EH (cell line): Measurements from ENCODE around the gene ELFN2.

Experiments
- DNase-seq: peaks from one replicate; pipeline ENCODE4 v3.0.0-alpha.2; 2015; ENCODE audit warnings: low read depth

The ELFN2 gene

GRCh38 chr22:37427711-37428635 is 694 bp upstream of the ELFN2 start:
- DNase-seq: no peak

DNA sequence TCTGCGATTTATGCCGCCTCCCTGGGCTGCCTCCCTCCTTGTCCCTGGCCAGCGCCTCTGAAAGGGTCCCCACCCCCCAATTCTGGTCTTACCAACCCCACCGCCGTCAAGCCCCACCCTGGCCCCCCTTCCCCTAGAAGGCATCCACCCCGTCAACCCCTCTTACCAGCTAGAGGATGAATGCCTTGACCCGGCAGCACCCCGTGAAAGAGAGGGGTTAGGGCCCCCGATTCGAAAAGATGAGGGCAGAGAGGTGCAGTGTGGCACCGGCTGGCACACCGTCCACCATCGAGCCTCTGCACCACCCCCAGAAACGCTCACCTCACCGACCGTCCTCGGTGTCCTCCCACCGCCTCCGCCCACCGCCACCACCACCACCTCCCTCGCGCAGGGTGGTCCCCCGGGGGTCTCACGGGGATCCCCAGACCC is 559 bp downstream of the ELFN2 start:
- no peak for DNase-seq

DNA sequence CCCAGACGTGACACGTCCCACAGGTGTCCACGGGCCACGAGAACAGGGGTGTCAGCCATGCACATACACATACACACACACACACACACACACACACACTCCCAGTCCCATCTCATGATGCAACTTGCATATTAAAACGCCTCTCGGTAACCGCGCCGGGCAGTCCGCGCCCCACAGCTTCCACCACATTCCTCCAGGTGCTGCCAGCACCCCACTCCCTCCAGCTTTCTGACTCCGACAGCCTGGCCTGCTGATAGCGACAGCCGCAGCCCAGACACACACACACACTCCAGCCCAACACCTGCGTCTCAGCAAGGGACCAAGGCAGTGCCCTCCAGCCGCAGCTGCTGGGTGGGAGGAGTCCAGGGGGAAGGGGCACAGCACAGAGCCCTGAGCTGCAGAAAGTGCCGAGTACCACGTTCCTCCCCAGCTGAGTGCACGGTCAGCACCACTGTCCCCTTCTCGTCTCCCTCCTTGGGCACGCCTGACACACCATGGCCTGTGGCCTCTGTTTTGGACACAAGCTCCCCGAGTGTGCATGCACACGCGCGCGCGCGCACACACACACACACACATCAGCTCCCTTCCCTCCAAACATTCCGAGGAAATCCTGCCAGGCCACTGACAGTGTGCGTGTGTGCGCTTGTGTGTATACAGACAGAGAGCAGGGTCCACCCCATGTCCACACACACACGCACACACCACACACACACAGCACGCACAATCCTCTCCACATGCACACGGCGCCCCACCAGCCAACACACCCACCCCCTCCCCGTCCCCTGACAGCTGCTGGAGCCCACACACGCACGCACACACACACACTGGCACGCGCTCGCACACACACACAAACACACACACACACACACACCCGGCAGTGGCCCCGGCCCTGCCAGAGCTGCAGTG is 1.2 kb downstream of the ELFN2 start:
- no peak for DNase-seq

DNA sequence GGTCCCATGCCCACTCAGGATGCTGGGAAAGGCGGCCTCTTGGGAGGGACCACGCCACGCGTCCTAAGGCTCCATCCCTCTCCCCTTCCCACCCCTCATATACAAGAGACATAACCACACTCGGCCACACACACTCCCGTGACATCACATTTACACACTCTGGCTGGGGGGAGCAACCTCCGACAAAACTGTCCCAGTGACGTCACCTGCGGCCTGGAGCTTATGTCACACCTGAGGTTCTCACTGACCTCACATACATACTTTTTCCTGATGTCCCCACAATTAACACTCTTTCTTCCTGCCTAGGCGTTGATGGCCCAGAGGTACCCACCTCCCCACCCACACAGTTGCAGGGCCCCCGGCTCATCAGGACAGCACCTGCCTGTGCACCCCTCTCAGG is 1.9 kb downstream of the ELFN2 start:
- DNase-seq: no peak

GRCh38 chr22:37423283-37423682 is 4.0 kb downstream of the ELFN2 start:
- DNase-seq: no peak

- DNase-seq: no peak
These were observed 5.8 kb downstream of the ELFN2 start for GRCh38 chr22:37421468-37421877.

DNA sequence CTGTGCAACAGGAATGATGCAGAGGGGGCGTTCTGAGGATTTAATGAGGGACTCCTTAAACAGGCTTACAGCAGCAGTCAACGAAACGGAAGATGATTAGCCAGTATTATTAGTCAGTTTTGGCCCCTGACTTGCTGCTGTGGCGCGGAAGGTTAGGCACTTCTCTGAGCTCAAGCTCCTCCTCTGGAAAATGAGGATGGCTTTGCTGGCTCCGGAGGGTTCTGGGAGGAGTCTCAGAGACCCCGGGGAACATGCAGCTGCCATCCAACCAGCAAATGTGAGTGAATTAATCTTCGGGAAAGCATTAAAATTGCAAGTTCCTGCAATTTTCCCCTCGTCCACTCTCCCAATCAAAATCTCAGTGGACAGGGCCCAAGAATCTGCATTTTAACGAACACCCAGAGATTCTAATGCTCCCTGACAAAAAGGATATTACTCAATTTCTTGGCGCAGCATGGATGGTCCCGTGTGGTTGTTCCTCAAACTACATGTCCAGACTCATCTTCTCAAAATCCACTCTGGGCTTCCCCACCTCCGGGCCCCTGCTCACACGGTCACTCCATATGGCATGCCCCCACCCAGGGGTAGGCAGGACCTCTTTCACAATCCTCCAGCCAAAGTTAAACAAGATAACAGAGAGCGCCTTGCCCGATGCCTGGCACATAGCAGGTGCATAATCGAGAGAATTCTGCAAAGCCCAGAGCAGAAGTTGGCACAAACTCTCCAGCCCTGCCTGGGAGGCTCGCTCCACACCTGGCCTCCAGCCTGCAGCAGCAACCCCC is 6.4 kb downstream of the ELFN2 start:
- no peak for DNase-seq

DNA sequence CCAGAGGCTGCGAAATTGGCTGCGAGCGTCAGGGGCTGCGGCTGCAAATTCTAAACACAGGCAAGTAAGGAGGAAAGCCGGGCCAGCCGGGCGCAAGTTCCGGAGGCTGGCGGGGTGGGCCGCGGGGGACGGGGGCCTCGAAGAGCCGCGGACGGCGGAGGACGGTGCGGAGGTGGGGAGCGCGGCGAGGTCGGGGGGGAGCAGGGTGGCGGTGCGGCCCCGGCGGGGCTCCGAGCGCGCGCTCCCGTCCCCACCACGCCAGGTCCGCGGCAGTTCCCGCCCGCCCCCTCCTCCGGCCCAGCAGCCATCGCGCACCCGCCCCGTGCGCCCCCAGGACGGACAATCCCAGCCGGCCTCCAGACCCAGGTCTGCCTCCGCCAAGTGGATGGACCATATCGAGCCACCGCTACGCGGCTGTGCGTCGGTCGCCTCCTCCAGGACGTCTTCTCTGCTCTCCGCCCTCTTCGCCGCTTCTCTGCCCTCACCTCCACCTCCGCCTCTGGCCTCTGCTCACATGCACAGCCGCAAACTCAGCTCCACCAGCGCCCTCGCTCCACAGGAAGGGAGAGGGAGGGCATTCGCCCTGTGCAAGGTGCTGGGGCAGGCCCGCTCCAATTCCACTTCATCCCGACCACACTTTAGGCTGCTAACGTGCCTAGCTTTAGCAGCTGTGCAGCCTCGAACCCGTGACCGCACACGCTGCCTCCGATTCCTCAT is 7.2 kb downstream of the ELFN2 start:
- DNase-seq: no peak

DNA sequence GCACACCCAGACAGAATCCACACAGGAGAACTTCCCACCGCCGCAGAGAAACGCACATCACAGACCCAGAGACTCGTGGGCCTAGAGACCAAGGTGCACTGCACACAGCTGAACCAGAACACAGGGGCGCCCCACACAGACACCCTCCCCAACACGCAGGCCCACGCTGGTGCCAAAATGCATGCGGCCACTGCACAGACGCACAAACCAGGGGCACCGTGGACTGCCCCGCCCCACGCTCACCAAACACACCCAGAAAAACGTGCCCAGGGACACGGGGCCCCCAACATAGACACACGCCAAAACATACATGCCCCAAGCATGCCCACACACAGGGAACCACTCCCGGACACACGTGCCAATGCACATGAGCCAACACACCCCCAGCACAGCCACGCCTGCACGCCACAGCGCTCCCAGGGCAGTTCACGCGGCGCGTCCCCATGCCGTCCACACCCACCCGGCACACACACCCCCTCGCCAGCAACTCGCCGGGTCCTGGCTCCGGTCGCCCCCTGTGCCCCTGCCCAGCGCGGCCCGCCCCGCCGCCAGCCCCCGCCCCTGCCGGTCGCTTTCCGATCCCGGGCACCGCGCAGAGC is 7.8 kb downstream of the ELFN2 start:
- DNase-seq: no peak

- DNase-seq: no peak
These were observed 8.5 kb downstream of the ELFN2 start for GRCh38 chr22:37418627-37419369.

- no peak for DNase-seq
These were observed 9.5 kb downstream of the ELFN2 start for GRCh38 chr22:37417677-37418348.

- DNase-seq: no peak
These were observed 10.0 kb downstream of the ELFN2 start for GRCh38 chr22:37417264-37417663.

DNA sequence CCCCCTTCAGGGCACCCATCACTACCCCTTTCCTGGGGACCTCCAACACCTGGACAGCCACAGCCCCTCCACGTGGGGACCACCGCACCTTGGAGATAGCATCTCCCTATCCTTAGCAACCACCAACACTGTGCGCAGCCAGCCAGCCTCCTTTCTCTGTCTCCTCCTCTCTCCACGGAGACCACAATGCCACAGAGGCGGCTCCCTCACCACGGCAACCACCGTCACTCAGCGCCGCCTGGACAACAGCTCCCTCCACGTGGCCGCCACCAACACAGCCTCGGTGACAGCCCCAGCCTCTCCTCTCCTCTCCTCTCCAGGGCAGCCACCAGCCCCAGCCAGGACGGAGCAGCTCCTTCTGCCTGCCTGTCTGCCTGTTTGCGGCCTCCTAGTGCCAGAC is 10.5 kb downstream of the ELFN2 start:
- DNase-seq: no peak

DNA sequence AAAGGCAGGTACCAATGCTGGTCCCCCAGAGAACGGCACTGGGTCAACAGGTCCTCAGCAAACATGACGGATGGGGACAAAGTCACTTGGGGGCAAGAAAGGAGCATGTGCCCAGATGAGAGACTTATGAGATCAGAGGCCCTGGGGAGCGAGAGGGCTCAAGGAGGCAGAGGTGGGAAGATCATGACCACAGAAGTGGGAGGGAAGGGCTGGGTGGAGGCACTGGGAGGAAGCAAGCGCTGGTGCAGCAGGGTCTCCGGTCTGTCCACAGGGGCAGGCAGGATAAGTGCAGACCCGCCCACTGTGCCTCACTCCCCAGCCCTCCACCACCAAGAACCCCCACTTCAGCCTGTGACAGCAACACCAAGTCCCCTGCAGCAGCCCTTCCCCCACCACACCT is 10.9 kb downstream of the ELFN2 start:
- DNase-seq: no peak

GRCh38 chr22:37415210-37415609 is 12.1 kb downstream of the ELFN2 start:
- no peak for DNase-seq

DNA sequence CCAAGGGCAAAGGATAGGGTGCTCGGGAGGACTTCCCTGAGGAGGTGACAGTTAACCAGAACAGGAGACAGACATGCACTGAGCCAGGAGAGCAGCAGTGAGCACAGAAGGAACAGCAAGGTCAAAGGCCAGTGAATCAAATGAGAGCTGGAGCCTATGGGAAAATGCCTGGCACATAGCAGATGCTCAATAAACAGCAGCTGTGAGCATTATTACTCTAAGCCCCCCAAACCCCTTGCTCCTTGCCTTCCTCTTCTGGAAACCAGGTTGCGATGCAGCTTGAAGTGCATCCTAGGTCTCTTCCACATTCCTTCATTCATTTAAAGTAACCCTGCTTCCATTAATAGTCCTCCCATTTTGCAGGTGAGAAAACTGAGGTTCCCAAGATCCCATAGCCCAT is 13.0 kb downstream of the ELFN2 start:
- no peak for DNase-seq

DNA sequence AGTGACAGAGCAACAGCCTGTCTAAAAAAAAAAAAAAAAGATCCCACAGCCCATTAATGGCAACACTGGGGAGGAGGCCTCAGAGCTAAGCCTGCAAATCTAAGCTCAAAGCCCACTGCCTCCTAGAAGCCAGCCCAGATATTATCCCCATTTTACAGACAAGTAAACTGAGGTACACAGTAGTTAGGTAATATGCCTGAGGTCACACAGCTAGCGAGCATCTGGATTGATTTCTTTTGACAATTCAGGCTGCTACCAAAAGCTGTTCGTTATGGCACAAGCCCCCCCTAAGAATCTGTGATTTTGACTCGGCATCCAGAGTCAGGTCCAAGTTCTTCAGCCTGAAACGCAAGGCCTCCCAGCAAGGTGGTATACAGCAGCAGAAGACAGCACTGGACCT is 13.7 kb downstream of the ELFN2 start:
- no peak for DNase-seq

GRCh38 chr22:37412495-37413250 is 14.6 kb downstream of the ELFN2 start:
- DNase-seq: no peak

- DNase-seq: no peak
These were observed 15.6 kb downstream of the ELFN2 start for GRCh38 chr22:37411655-37412054.
